Measurements from ENCODE around the gene SULF2.

GRCh38 chr20:47674145-47674544, 111.1 kb downstream of the SULF2 start:
- TF ChIP-seq CTCF (conservative IDR thresholded peaks at IDR 0.05): no peak
- TF ChIP-seq ZFX (IDR thresholded peaks at IDR 0.05): no peak
